NCI-H69 (cell line): ENCODE measurements around the gene FYCO1.
"Not testable (repeated sequence)": the region's sequence is repeated elsewhere in the genome, so short reads cannot be mapped to it uniquely, and the experiment has no call there.

ENCODE experiments used
- DNase-seq: peaks from one replicate; lab custom pipeline; 2025; lab: John Stamatoyannopoulos, UW

Gene FYCO1

GRCh38 chr3:46010519-46011113 lies 15.0 kb upstream of the FYCO1 start:
- DNase-seq: no peak

- DNase-seq: no peak
These were observed 12.4 kb upstream of the FYCO1 start for GRCh38 chr3:46008058-46008457.

GRCh38 chr3:46007280-46007679 lies 11.7 kb upstream of the FYCO1 start:
- no peak for DNase-seq

GRCh38 chr3:46006238-46007032 lies 10.8 kb upstream of the FYCO1 start:
- no peak for DNase-seq

GRCh38 chr3:46003706-46004105 lies 8.1 kb upstream of the FYCO1 start:
- not testable (repeated sequence) for DNase-seq

GRCh38 chr3:46001178-46001577 lies 5.6 kb upstream of the FYCO1 start:
- no peak for DNase-seq

- no peak for DNase-seq
These were observed 2.3 kb upstream of the FYCO1 start for GRCh38 chr3:45997942-45998341.

- DNase-seq: not testable (repeated sequence)
These were observed 1.9 kb upstream of the FYCO1 start for GRCh38 chr3:45997499-45997898.

- peak; percentile 70 for DNase-seq
These were observed 997 bp downstream of the FYCO1 start for GRCh38 chr3:45994419-45995235.

- peak; percentile 23 for DNase-seq
These were observed 2.1 kb downstream of the FYCO1 start for GRCh38 chr3:45993421-45994027.

- no peak for DNase-seq
These were observed 2.8 kb downstream of the FYCO1 start for GRCh38 chr3:45992821-45993221.

GRCh38 chr3:45992133-45992729 lies 3.4 kb downstream of the FYCO1 start:
- no peak for DNase-seq

GRCh38 chr3:45991341-45991740 lies 4.3 kb downstream of the FYCO1 start:
- no peak for DNase-seq

GRCh38 chr3:45990181-45990580 lies 5.4 kb downstream of the FYCO1 start:
- DNase-seq: no peak

- DNase-seq: no peak
These were observed 6.8 kb downstream of the FYCO1 start for GRCh38 chr3:45988804-45989203.

GRCh38 chr3:45988362-45988761 lies 7.3 kb downstream of the FYCO1 start:
- DNase-seq: no peak

- DNase-seq: no peak
These were observed 8.0 kb downstream of the FYCO1 start for GRCh38 chr3:45987368-45988291.

- DNase-seq: peak; percentile 52
These were observed 9.2 kb downstream of the FYCO1 start for GRCh38 chr3:45986303-45986982.

GRCh38 chr3:45985532-45986302 lies 9.9 kb downstream of the FYCO1 start:
- DNase-seq: no peak
